HEK293T (cell line): ENCODE results near the gene ID2.

Source experiments
- ARNT ChIP-seq: fragments of 450-650 bp; IDR thresholded peaks from 2 replicates; pipeline ENCODE4 v1.6.1; 2017; ENCODE audit warnings: mild to moderate bottlenecking
- BHLHE40 ChIP-seq: fragments of 450-650 bp; IDR thresholded peaks from 2 replicates; pipeline ENCODE4 v1.6.1; 2016; ENCODE audit warnings: mild to moderate bottlenecking, moderate library complexity, borderline replicate concordance
- FOXA1 ChIP-seq: fragments of 450-650 bp; IDR thresholded peaks from 2 replicates; pipeline ENCODE4 v1.6.1; 2016; ENCODE audit warnings: mild to moderate bottlenecking
- FOXK2 ChIP-seq: fragments of 450-650 bp; IDR thresholded peaks from 2 replicates; pipeline ENCODE4 v1.6.1; 2016; ENCODE audit warnings: mild to moderate bottlenecking
- FOXM1 ChIP-seq: fragments of 450-650 bp; IDR thresholded peaks from 2 replicates; pipeline ENCODE4 v1.6.1; 2017; ENCODE audit warnings: mild to moderate bottlenecking, borderline replicate concordance
- L3MBTL2 ChIP-seq: fragments of 450-650 bp; conservative IDR thresholded peaks from 2 replicates; pipeline ENCODE4 v1.6.1; 2016; ENCODE audit warnings: mild to moderate bottlenecking
- SP1 ChIP-seq: fragments of 450-650 bp; IDR thresholded peaks from 2 replicates; pipeline ENCODE4 v1.6.1; 2017
- SUZ12 ChIP-seq: fragments of 450-650 bp; IDR thresholded peaks from 2 replicates; pipeline ENCODE4 v1.6.1; 2016; ENCODE audit warnings: mild to moderate bottlenecking
- TARDBP ChIP-seq: fragments of 450-650 bp; IDR thresholded peaks from 2 replicates; pipeline ENCODE4 v1.6.1; 2016

DNA sequence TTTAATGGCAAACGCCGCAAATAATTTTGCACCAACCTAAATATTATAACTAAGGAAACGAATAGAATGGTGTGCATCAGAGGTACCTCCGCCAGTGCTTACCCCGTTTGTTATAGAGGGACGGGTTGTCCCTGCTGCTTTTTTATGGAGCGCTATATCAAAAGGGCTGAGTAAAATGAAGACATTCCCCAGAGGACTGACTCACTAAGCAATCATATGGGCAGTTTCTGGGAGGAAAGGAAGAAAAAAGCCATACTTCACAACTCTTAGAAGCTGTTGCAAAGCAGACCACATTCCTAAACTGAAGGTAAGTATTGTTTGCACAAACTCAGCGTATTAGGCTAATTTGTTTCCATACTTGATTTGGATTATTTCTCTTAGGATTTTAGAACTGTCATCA lies 12.9 kb downstream of the ID2 start:
- no peak for TF ChIP-seq SUZ12
- no peak for TF ChIP-seq L3MBTL2
- TF ChIP-seq BHLHE40 = no peak
- TF ChIP-seq SP1 = no peak
- TF ChIP-seq FOXM1 = no peak
- no peak for TF ChIP-seq ARNT
- TF ChIP-seq TARDBP = no peak
- no peak for TF ChIP-seq FOXK2
- no peak for TF ChIP-seq FOXA1
